ENCODE results near the gene PREB. TPM values are rescaled to one million over a fixed set of nuclear protein-coding genes. Genes with fewer than 3 reads are reported as not detected.
A peak's percentile ranks its signal among the peaks of the same experiment; 100 is the strongest.

Gene PREB
- total RNA-seq, 3 donors from 2014 or later: 51.5 to 113 (median 69.4) TPM

DNA sequence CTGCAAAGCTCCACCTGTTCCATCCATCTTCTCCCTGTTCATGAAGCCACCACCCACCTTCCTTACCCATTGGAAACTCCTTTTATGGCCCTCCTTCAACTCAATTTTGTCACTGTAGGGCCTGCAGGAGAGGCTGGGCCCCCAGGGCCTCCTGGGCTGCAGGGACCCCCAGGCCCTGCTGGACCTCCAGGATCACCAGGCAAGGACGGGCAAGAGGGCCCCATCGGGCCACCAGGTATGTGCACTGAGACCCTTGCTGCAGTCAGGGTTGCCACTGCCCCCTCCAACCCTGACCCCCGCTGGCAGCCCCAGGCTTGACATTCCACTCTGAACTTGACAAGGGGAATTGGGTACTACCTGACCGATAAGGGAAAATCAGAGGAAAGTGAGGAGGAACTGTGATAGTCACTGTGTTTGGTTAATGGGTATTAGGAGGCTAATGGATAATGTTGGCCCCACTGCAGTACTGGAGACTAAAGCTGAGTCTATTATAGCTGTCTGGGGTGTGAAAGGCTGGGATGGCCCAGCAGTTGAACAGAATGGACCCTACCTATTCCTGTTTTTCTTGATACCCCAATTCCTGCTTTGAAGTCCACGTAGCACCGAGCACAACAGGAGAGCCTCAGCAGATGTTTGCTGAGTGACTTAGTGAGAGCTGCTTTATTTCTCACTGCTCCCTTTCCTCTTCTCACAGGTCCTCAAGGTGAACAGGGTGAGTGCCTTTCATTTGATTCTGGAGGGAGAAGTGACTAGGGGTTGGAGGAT, 50.0 kb downstream of the PREB start:
- Histone ChIP-seq H3K4me3 (no peak overlapping the region), H3K36me3 (no peaks in the 10 kb centered on the region), H3K9me3 (no peaks in the 10 kb centered on the region), H3K27me3 (no peaks in the 10 kb centered on the region), H3K4me1 (peaks cover 0 to 18% of the 10 kb centered on the region in 2 donors), H3K27ac (no peak overlapping the region)
- intact Hi-C loops (cut with DNase I; ENCODE audit: low total_unique reads): no loop called here
- DNase-seq (ENCODE audit: low spot score in 2 of 2): no peak
- TF ChIP-seq POLR2AphosphoS5 (IDR thresholded peaks at IDR 0.05): no peak
- TF ChIP-seq POLR2A (IDR thresholded peaks at IDR 0.05): no peak
- TF ChIP-seq, protein P1, sequence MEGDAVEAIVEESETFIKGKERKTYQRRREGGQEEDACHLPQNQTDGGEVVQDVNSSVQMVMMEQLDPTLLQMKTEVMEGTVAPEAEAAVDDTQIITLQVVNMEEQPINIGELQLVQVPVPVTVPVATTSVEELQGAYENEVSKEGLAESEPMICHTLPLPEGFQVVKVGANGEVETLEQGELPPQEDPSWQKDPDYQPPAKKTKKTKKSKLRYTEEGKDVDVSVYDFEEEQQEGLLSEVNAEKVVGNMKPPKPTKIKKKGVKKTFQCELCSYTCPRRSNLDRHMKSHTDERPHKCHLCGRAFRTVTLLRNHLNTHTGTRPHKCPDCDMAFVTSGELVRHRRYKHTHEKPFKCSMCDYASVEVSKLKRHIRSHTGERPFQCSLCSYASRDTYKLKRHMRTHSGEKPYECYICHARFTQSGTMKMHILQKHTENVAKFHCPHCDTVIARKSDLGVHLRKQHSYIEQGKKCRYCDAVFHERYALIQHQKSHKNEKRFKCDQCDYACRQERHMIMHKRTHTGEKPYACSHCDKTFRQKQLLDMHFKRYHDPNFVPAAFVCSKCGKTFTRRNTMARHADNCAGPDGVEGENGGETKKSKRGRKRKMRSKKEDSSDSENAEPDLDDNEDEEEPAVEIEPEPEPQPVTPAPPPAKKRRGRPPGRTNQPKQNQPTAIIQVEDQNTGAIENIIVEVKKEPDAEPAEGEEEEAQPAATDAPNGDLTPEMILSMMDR (IDR thresholded peaks at IDR 0.05): no peak

DNA sequence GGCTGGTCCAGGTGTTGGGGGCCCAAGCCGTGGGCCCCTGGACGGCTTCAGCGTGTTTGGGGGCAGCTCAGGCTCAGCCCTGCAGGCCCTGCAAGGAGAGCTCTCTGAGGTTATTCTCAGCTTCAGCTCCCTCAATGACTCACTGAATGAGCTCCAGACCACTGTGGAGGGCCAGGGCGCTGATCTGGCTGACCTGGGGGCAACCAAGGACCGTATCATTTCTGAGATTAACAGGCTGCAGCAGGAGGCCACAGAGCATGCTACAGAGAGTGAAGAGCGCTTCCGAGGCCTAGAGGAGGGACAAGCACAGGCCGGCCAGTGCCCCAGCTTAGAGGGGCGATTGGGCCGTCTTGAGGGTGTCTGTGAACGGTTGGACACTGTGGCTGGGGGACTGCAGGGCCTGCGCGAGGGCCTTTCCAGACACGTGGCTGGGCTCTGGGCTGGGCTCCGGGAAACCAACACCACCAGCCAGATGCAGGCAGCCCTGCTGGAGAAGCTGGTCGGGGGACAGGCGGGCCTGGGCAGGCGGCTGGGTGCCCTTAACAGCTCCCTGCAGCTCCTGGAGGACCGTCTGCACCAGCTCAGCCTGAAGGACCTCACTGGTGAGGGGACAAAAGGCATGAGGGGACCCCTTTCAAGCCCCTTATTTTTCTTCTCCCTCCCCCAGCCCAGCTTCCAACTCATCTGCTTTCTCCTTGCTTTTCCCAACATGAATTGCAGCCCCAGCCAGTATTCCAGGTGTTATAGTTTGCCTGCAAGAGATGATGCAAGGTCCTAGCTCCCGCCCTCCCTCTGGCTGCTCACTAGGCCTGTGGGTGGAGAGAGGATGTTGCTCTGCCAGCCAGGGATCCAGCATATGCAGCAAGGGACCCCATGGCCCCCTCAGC, 50.8 kb downstream of the PREB start:
- Histone ChIP-seq H3K27me3 (no peaks in the 10 kb centered on the region), H3K27ac (no peak overlapping the region), H3K9me3 (no peaks in the 10 kb centered on the region), H3K36me3 (no peaks in the 10 kb centered on the region), H3K4me3 (no peak overlapping the region), H3K4me1 (peaks cover 0 to 18% of the 10 kb centered on the region in 2 donors)
- TF ChIP-seq POLR2AphosphoS5 (IDR thresholded peaks at IDR 0.05) (no peak), POLR2A (IDR thresholded peaks at IDR 0.05) (no peak)
- TF ChIP-seq, protein P1 (IDR thresholded peaks at IDR 0.05): no peak
- DNase-seq (ENCODE audit: low spot score in 2 of 2): no peak
- intact Hi-C loops (cut with DNase I; ENCODE audit: low total_unique reads): no loop called here

DNA sequence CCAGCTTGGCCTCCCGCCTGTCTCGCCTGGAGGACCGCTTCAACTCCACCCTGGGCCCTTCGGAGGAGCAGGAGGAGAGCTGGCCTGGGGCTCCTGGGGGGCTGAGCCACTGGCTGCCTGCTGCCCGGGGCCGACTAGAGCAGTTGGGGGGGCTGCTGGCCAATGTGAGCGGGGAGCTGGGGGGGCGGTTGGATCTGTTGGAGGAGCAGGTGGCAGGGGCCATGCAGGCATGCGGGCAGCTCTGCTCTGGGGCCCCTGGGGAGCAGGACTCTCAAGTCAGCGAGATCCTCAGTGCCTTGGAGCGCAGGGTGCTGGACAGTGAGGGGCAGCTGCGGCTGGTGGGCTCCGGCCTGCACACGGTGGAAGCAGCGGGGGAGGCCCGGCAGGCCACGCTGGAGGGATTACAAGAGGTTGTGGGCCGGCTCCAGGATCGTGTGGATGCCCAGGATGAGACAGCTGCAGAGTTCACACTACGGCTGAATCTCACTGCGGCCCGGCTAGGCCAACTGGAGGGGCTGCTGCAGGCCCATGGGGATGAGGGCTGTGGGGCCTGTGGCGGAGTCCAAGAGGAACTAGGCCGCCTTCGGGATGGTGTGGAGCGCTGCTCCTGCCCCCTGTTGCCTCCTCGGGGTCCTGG, 51.5 kb downstream of the PREB start:
- no peak for DNase-seq (ENCODE audit: low spot score in 2 of 2)
- Histone ChIP-seq H3K27me3 (no peaks in the 10 kb centered on the region), H3K4me1 (peaks cover 0 to 18% of the 10 kb centered on the region in 2 donors), H3K27ac (peak overlapping the region in 1 of 2 donors; percentile 36), H3K9me3 (no peaks in the 10 kb centered on the region), H3K36me3 (no peaks in the 10 kb centered on the region), H3K4me3 (no peak overlapping the region)
- intact Hi-C loops (cut with DNase I; ENCODE audit: low total_unique reads): no loop called here
- TF ChIP-seq, protein P1 (IDR thresholded peaks at IDR 0.05): no peak
- TF ChIP-seq POLR2A (IDR thresholded peaks at IDR 0.05) (no peak), POLR2AphosphoS5 (IDR thresholded peaks at IDR 0.05) (no peak)

DNA sequence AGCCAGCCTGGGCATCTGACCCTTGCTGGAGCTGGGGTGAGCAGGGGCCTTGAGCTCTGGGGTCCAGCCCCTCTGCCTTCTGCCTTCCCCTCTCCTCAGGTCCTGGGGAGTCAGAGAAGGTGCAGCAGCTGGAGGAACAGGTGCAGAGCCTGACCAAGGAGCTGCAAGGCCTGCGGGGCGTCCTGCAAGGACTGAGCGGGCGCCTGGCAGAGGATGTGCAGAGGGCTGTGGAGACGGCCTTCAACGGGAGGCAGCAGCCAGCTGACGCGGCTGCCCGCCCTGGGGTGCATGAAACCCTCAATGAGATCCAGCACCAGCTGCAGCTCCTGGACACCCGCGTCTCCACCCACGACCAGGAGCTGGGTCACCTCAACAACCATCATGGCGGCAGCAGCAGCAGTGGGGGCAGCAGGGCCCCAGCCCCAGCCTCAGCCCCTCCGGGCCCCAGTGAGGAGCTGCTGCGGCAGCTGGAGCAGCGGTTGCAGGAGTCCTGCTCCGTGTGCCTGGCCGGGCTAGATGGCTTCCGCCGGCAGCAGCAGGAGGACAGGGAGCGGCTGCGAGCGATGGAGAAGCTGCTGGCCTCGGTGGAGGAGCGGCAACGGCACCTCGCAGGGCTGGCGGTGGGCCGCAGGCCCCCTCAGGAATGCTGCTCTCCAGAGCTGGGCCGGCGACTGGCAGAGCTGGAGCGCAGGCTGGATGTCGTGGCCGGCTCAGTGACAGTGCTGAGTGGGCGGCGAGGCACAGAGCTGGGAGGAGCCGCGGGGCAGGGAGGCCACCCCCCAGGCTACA, 52.3 kb downstream of the PREB start:
- H3K27me3 ChIP-seq: no peaks in the 10 kb centered on the region
- peak overlapping the region; percentile 36 to 82 for H3K27ac ChIP-seq
- no peaks in the 10 kb centered on the region for H3K36me3 ChIP-seq
- intact Hi-C loops (cut with DNase I; ENCODE audit: low total_unique reads): no loop called here
- no peak for TF ChIP-seq POLR2AphosphoS5 (IDR thresholded peaks at IDR 0.05)
- H3K4me3 ChIP-seq: peak overlapping the region in 1 of 3 donors; percentile 27
- no peak for DNase-seq (ENCODE audit: low spot score in 2 of 2)
- H3K9me3 ChIP-seq: no peaks in the 10 kb centered on the region
- peaks cover 0 to 18% of the 10 kb centered on the region in 2 donors for H3K4me1 ChIP-seq

Other genes with a start within 250 kb of the PREB start
- gene MAPRE3, start 164.0 kb downstream of the PREB start, total RNA-seq: 10 to 100 TPM; 10.6 to 21.3 (median 19.9) TPM
- 10 to 100 TPM; 41.1 to 56.0 (median 47.3) TPM for gene TMEM214, start 101.7 kb downstream of the PREB start, total RNA-seq
- gene AGBL5, start 83.0 kb downstream of the PREB start, total RNA-seq: 10 to 100 TPM; 12.5 to 21.5 (median 16.1) TPM
- gene OST4, start 63.0 kb downstream of the PREB start, total RNA-seq: 100 to 1,000 TPM; 271 to 309 (median 281) TPM
- gene EMILIN1, start 56.0 kb downstream of the PREB start, total RNA-seq: 10 to 100 TPM; 25.6 to 94.7 (median 26.9) TPM
- gene KHK, start 47.9 kb downstream of the PREB start, total RNA-seq: 1 to 10 TPM; 2.2 to 4.1 (median 3.6) TPM
- gene CGREF1, start 15.5 kb downstream of the PREB start, total RNA-seq: 10 to 100 TPM in 1 of 3 donors, 1 to 10 TPM in 2; 3.2 to 16.4 (median 3.4) TPM
- gene ABHD1, start 10.8 kb downstream of the PREB start, total RNA-seq: under 1 TPM in 2 of 3 donors, not detected in 1; 0.29 to 0.80 TPM
- gene PRR30, start 4.8 kb upstream of the PREB start, total RNA-seq: not detected
- gene TCF23, start 14.4 kb upstream of the PREB start, total RNA-seq: not detected
- 100 to 1,000 TPM; 146 to 243 (median 177) TPM for gene ATRAID, start 77.4 kb upstream of the PREB start, total RNA-seq
- 10 to 100 TPM; 43.4 to 86.2 (median 84.9) TPM for gene SLC5A6, start 77.6 kb upstream of the PREB start, total RNA-seq
- gene CAD, start 82.7 kb upstream of the PREB start, total RNA-seq: 10 to 100 TPM; 15.5 to 33.4 (median 17.3) TPM
- under 1 TPM in 1 of 3 donors, not detected in 2; 0.33 TPM for gene SLC30A3, start 128.4 kb upstream of the PREB start, total RNA-seq
- gene DNAJC5G, start 140.8 kb upstream of the PREB start, total RNA-seq: not detected
- gene TRIM54, start 147.8 kb upstream of the PREB start, total RNA-seq: under 1 TPM in 2 of 3 donors, not detected in 1; 0.15 to 0.66 TPM
- 1 to 10 TPM in 2 of 3 donors, under 1 TPM in 1; 0.80 to 8.8 (median 4.6) TPM for gene UCN, start 173.8 kb upstream of the PREB start, total RNA-seq
- gene MPV17, start 188.5 kb upstream of the PREB start, total RNA-seq: 10 to 100 TPM; 72.8 to 95.1 (median 79.4) TPM
- gene GTF3C2, start 222.1 kb upstream of the PREB start, total RNA-seq: 10 to 100 TPM; 32.6 to 63.5 (median 55.7) TPM
- gene EIF2B4, start 235.7 kb upstream of the PREB start, total RNA-seq: 10 to 100 TPM; 38.1 to 48.9 (median 47.9) TPM
- 100 to 1,000 TPM; 109 to 121 (median 116) TPM for gene SNX17, start 236.0 kb upstream of the PREB start, total RNA-seq
- 10 to 100 TPM in 2 of 3 donors, 1 to 10 TPM in 1; 5.9 to 22.5 (median 15.7) TPM for gene ZNF513, start 246.1 kb upstream of the PREB start, total RNA-seq